Lower leg skin (tissue), 3 donors: ENCODE results near the gene CHD2.

Experiments
- CTCF ChIP-seq, 3 donors: fragments of 450-650 bp; IDR thresholded peaks; one replicate each; pipeline ENCODE4 v1.5.1; 2016; ENCODE audit warnings: antibody characterized with exemption in 3 of 3, mild to moderate bottlenecking in 3 of 3, moderate library complexity in 2 of 3
- POLR2A ChIP-seq, 2 donors: fragments of 450-650 bp; IDR thresholded peaks; one replicate each; pipeline ENCODE4 v1.6.1; 2016 to 2017; ENCODE audit warnings: antibody characterized with exemption in 2 of 2, mild to moderate bottlenecking in 1 of 2, moderate library complexity in 1 of 2

GRCh38 chr15:92937901-92938300 lies 37.8 kb downstream of the CHD2 start:
- TF ChIP-seq CTCF (IDR thresholded peaks at IDR 0.05) (no peak), POLR2A (IDR thresholded peaks at IDR 0.05) (no peak)
